HepG2 (cell line): ENCODE data around the gene CTIF. TPM values are rescaled to one million over a fixed set of nuclear protein-coding genes. Genes with fewer than 3 reads are reported as not detected.

ENCODE experiments used
- ATAC-seq: fragments of 200-7000 bp; cut with Tn5 transposase; 3 replicates; pipeline ENCODE4 v1.9.1; 2020; ENCODE audit warnings: mild to moderate bottlenecking, moderate library complexity
- BruUV-seq: library from RNA; stranded (reverse); fragments of 400-500 nt; replicated peaks from 2 replicates; lab custom pipeline; 2021; lab: Mats Ljungman, UMichigan
- CTCF ChIA-PET: fragments of 300-600 bp; formaldehyde crosslinking; extraction: SDS; loops from one replicate; lab custom pipeline; 2021; ENCODE audit warnings: low total read pairs, inconsistent platforms, low intra/inter-chr PET ratio; lab: Yijun Ruan, JAX
- POLR2A ChIA-PET: fragments of 350-600 bp; sonication (Branson Sonifier 250); formaldehyde crosslinking; loops from one replicate; lab custom pipeline; 2020; ENCODE audit warnings: antibody characterized with exemption, inconsistent platforms; lab: Yijun Ruan, JAX
- DNase-seq: peaks from one replicate; pipeline ENCODE4 v3.0.0-alpha.2; 2015; ENCODE audit warnings: low spot score
- FAIRE-seq: peaks from 3 replicates; lab custom pipeline; 2011; peaks lifted over from hg19 to GRCh38; lab: Jason Lieb, UNC
- H2AFZ ChIP-seq: one replicate; pipeline ENCODE4 v1.6.1; 2011; ENCODE audit warnings: low read length, inconsistent platforms
- H3K27ac ChIP-seq: fragments of 300-600 bp; 3 replicates; pipeline ENCODE4 v1.8.0; 2011; ENCODE audit warnings: mixed run types, mild to moderate bottlenecking, mixed read lengths, low read length, inconsistent platforms; ENCODE audit not compliant: insufficient read depth; ENCODE audit errors: extremely low read length
- H3K27me3 ChIP-seq, 2 experiments: fragments of 200-600 bp in 1 of 2; 2 replicates in 1 of 2; 3 replicates in 1 of 2; pipeline versions ENCODE4 v1.6.0 to v1.8.0; 2011; ENCODE audit warnings: low read length in 2 of 2, mild to moderate bottlenecking in 2 of 2, moderate library complexity in 2 of 2, inconsistent platforms in 1 of 2; ENCODE audit not compliant: insufficient read depth in 2 of 2, control insufficient read depth in 1 of 2
- H3K36me3 ChIP-seq, 2 experiments: fragments of 200-600 bp in 1 of 2; replicated peaks in 1 of 2; 2 replicates in 1 of 2; 3 replicates in 1 of 2; pipeline versions ENCODE4 v1.5.1 to v1.8.0; 2011; ENCODE audit warnings: low read length in 2 of 2, inconsistent platforms in 1 of 2; ENCODE audit not compliant: insufficient read depth in 2 of 2, control insufficient read depth in 1 of 2
- H3K4me1 ChIP-seq: 2 replicates; pipeline ENCODE4 v1.5.1; 2012; ENCODE audit warnings: low read length, inconsistent platforms; ENCODE audit not compliant: insufficient read depth
- H3K4me2 ChIP-seq: 2 replicates; pipeline ENCODE4 v1.6.0; 2011; ENCODE audit warnings: low read depth, low read length, inconsistent platforms
- H3K4me3 ChIP-seq, 3 experiments: fragments of 200-600 bp in 1 of 3; sonication (generic), shearing (Covaris generic) in 1 of 3; replicated peaks in 1 of 3; 2 replicates each; pipeline ENCODE4 v1.5.1; 2011 to 2016; ENCODE audit warnings: low read length in 3 of 3, inconsistent platforms in 2 of 3, low read depth in 2 of 3, mild to moderate bottlenecking in 2 of 3, control low read depth in 1 of 3, mixed read lengths in 1 of 3; ENCODE audit not compliant: insufficient read depth in 1 of 3
- H3K79me2 ChIP-seq: one replicate; pipeline ENCODE4 v1.6.1; 2011; ENCODE audit warnings: low read length, inconsistent platforms; ENCODE audit not compliant: insufficient read depth
- H3K9ac ChIP-seq: 2 replicates; pipeline ENCODE4 v1.6.0; 2011; ENCODE audit warnings: mild to moderate bottlenecking, low read depth, low read length, inconsistent platforms; ENCODE audit not compliant: insufficient read depth
- H3K9me3 ChIP-seq: 2 replicates; pipeline ENCODE4 v1.5.1; 2012; ENCODE audit warnings: mild to moderate bottlenecking, low read length
- H4K20me1 ChIP-seq: 2 replicates; pipeline ENCODE4 v1.6.0; 2011; ENCODE audit warnings: inconsistent platforms, mild to moderate bottlenecking, low read length, moderate library complexity; ENCODE audit not compliant: insufficient read depth
- ATF7 ChIP-seq, 2 experiments: fragments of 450-650 bp in 1 of 2; sonication (generic) in 1 of 2; formaldehyde crosslinking in 1 of 2; IDR thresholded peaks; 2 replicates each; pipeline versions ENCODE4 v1.4.0 to v1.6.1; 2016 to 2020; ENCODE audit warnings: antibody characterized with exemption in 1 of 2, mild to moderate bottlenecking in 1 of 2, missing genetic modification reagents in 1 of 2
- ZNF34 ChIP-seq: sonication (generic); formaldehyde crosslinking; IDR thresholded peaks from 2 replicates; pipeline ENCODE4 v1.4.0; 2020; ENCODE audit warnings: mild to moderate bottlenecking, missing genetic modification reagents, borderline replicate concordance
- ZNF547 ChIP-seq: sonication (generic); formaldehyde crosslinking; IDR thresholded peaks from 2 replicates; pipeline ENCODE4 v1.5.1; 2020; ENCODE audit warnings: mild to moderate bottlenecking, missing genetic modification reagents
- ZNF609 ChIP-seq: sonication (generic); formaldehyde crosslinking; IDR thresholded peaks from 2 replicates; pipeline ENCODE4 v1.4.0; 2020; ENCODE audit warnings: mild to moderate bottlenecking, missing genetic modification reagents, borderline replicate concordance
- WGBS: methylation state at CpG from one replicate; pipeline ENCODE4 v1.1.6; 2017; ENCODE audit warnings: low lambda C conversion rate; 5-methylcytosine and 5-hydroxymethylcytosine counted together
- in situ Hi-C: cut with HindIII; loops from 2 replicates; pipeline ENCODE4 v1.10.0; 2017; ENCODE audit warnings: low pct_unique_long_range_greater_than_20kb; ENCODE audit not compliant: extremely low pct_ligation_motif_present
- intact Hi-C: fragments of 100-400 bp; cut with micrococcal nuclease; formaldehyde crosslinking; loops from one replicate; pipeline ENCODE4 v1.10.0; 2022; ENCODE audit not compliant: unreplicated experiment
- polyA plus RNA-seq, 8 experiments: library from polyadenylated mRNA; depleted of rRNA in 3 of 8; stranded (reverse) in 7 of 8; unstranded in 1 of 8; fragments of >200 nt; fragmentation: Illumina TruSeq in 4 of 8; extraction: Trizol in 4 of 8; gene quantifications; 2 replicates each; pipeline versions ENCODE4 v1.2.1 to v1.2.3, GENCODE V29; 2011 to 2016; ENCODE audit warnings: low read depth in 4 of 8, missing spikeins in 1 of 8, mixed read lengths in 1 of 8; ENCODE audit not compliant: insufficient read depth in 1 of 8
- total RNA-seq, 5 experiments: library from RNA; depleted of rRNA; stranded (reverse); fragments of >200 nt; fragmentation: Illumina TruSeq; extraction: Trizol; gene quantifications; 2 replicates each; pipeline ENCODE4 v1.2.3, GENCODE V29; 2016; ENCODE audit warnings: low read depth in 1 of 5
- TF ChIP-seq, protein P1 (sequence below): sonication (generic); formaldehyde crosslinking; IDR thresholded peaks from 2 replicates; pipeline ENCODE4 v1.4.0; 2020; ENCODE audit warnings: missing genetic modification reagents, borderline replicate concordance
- TF ChIP-seq, protein P2 (sequence below): sonication (generic); formaldehyde crosslinking; IDR thresholded peaks from 2 replicates; pipeline ENCODE4 v1.4.0; 2020; ENCODE audit warnings: missing genetic modification reagents

Gene CTIF
- total and polyA plus RNA-seq, 2 of the 13 experiments (the other 11 are each of a cell fraction or from before 2014, with no cell fraction given), result 18.2 to 28.0 TPM

- intact Hi-C loops (loop anchor here (10.0 kb wide), 1 partner anchor 115 kb away; no protein-coding TSS in a partner anchor), in situ Hi-C loops (no loop called here)
- Histone ChIP-seq H3K4me3 (no peak overlapping the region), H3K9ac (no peak overlapping the region), H3K4me2 (no peak overlapping the region), H3K27ac (no peak overlapping the region), H2AFZ (no peak overlapping the region), H3K9me3 (no peaks in the 10 kb centered on the region), H3K36me3 (peaks cover 0 to 43% of the 10 kb centered on the region in 2 experiments; a peak in 3 of 5 replicates), H3K4me1 (no peaks in the 10 kb centered on the region), H3K27me3 (no peaks in the 10 kb centered on the region), H4K20me1 (no peaks in the 10 kb centered on the region), H3K79me2 (no peaks in the 10 kb centered on the region)
- ChIA-PET CTCF (no interaction called here), POLR2A (no interaction called here)
- no peak for ATAC-seq
- BruUV-seq, result no TSS peak
- DNase-seq, result no peak
- no peak for FAIRE-seq
- TF ChIP-seq ATF7 (IDR thresholded peaks at IDR 0.05) (0 out of 2 replicates have a peak, but pooled peaks have one; percentile 7), ATF7 (CRISPR knock-in tag; IDR thresholded peaks at IDR 0.05) (no peak)
- TF ChIP-seq, protein P1, sequence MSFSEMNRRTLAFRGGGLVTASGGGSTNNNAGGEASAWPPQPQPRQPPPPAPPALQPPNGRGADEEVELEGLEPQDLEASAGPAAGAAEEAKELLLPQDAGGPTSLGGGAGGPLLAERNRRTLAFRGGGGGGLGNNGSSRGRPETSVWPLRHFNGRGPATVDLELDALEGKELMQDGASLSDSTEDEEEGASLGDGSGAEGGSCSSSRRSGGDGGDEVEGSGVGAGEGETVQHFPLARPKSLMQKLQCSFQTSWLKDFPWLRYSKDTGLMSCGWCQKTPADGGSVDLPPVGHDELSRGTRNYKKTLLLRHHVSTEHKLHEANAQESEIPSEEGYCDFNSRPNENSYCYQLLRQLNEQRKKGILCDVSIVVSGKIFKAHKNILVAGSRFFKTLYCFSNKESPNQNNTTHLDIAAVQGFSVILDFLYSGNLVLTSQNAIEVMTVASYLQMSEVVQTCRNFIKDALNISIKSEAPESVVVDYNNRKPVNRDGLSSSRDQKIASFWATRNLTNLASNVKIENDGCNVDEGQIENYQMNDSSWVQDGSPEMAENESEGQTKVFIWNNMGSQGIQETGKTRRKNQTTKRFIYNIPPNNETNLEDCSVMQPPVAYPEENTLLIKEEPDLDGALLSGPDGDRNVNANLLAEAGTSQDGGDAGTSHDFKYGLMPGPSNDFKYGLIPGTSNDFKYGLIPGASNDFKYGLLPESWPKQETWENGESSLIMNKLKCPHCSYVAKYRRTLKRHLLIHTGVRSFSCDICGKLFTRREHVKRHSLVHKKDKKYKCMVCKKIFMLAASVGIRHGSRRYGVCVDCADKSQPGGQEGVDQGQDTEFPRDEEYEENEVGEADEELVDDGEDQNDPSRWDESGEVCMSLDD, result no peak
These were observed 250.5 kb downstream of the CTIF start for GRCh38 chr18:48789259-48789812.

GRCh38 chr18:48790226-48790863, 251.5 kb downstream of the CTIF start:
- ChIA-PET POLR2A (no interaction called here), CTCF (no interaction called here)
- H3K27me3 ChIP-seq, result no peaks in the 10 kb centered on the region
- intact Hi-C loops, result no loop called here
- peaks cover 0 to 46% of the 10 kb centered on the region in 2 experiments; a peak in 3 of 5 replicates for H3K36me3 ChIP-seq
- H3K9ac ChIP-seq, result no peak overlapping the region
- DNase-seq (no peak), FAIRE-seq (no peak), ATAC-seq (no peak)
- no peaks in the 10 kb centered on the region for H3K9me3 ChIP-seq
- in situ Hi-C loops, result no loop called here
- no peak overlapping the region for H3K4me2 ChIP-seq
- H3K79me2 ChIP-seq, result no peaks in the 10 kb centered on the region
- no peak overlapping the region for H3K27ac ChIP-seq
- H3K4me3 ChIP-seq, result no peak overlapping the region
- BruUV-seq, result no TSS peak
- H3K4me1 ChIP-seq, result no peaks in the 10 kb centered on the region
- WGBS, result 99% methylated on average over 16 of the region's 22 CpGs
- no peaks in the 10 kb centered on the region for H4K20me1 ChIP-seq
- no peak overlapping the region for H2AFZ ChIP-seq
- TF ChIP-seq ZNF547 (no peak), ZNF34 (CRISPR knock-in tag) (no peak), ZNF609 (no peak)
- TF ChIP-seq, protein P2, sequence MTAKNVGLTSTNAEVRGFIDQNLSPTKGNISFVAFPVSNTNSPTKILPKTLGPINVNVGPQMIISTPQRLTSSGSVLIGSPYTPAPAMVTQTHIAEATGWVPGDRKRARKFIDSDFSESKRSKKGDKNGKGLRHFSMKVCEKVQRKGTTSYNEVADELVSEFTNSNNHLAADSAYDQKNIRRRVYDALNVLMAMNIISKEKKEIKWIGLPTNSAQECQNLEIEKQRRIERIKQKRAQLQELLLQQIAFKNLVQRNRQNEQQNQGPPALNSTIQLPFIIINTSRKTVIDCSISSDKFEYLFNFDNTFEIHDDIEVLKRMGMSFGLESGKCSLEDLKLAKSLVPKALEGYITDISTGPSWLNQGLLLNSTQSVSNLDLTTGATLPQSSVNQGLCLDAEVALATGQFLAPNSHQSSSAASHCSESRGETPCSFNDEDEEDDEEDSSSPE (CRISPR knock-in tag), result no peak
